ENCODE data around the gene SPINDOC.

- TF ChIP-seq, protein P1, sequence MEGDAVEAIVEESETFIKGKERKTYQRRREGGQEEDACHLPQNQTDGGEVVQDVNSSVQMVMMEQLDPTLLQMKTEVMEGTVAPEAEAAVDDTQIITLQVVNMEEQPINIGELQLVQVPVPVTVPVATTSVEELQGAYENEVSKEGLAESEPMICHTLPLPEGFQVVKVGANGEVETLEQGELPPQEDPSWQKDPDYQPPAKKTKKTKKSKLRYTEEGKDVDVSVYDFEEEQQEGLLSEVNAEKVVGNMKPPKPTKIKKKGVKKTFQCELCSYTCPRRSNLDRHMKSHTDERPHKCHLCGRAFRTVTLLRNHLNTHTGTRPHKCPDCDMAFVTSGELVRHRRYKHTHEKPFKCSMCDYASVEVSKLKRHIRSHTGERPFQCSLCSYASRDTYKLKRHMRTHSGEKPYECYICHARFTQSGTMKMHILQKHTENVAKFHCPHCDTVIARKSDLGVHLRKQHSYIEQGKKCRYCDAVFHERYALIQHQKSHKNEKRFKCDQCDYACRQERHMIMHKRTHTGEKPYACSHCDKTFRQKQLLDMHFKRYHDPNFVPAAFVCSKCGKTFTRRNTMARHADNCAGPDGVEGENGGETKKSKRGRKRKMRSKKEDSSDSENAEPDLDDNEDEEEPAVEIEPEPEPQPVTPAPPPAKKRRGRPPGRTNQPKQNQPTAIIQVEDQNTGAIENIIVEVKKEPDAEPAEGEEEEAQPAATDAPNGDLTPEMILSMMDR (IDR thresholded peaks at IDR 0.05) = no peak
- TF ChIP-seq POLR2AphosphoS5 (IDR thresholded peaks at IDR 0.05) = peak; percentile 35
- TF ChIP-seq POLR2A (IDR thresholded peaks at IDR 0.05) = no peak
Observed at GRCh38 chr11:63767565-63768236, 45.6 kb upstream of the SPINDOC start.

All from prostate gland (tissue), 2 donors.